Ishikawa (cell line): Measurements from ENCODE around the gene SMU1.

Experiments
- EGR1 ChIP-seq: IDR thresholded peaks from 2 replicates; pipeline ENCODE4 v1.6.1; 2012
- FOXM1 ChIP-seq: IDR thresholded peaks from 2 replicates; pipeline ENCODE4 v1.6.1; 2012; ENCODE audit warnings: low read depth, borderline replicate concordance
- RAD21 ChIP-seq: IDR thresholded peaks from 2 replicates; pipeline ENCODE4 v1.6.1; 2012; ENCODE audit warnings: low read depth
- TAF1 ChIP-seq: IDR thresholded peaks from 2 replicates; pipeline ENCODE4 v1.6.1; 2012; ENCODE audit warnings: low read depth, mild to moderate bottlenecking
- TF ChIP-seq, protein P1 (sequence below): IDR thresholded peaks from 2 replicates; pipeline ENCODE4 v1.6.1; 2012

DNA sequence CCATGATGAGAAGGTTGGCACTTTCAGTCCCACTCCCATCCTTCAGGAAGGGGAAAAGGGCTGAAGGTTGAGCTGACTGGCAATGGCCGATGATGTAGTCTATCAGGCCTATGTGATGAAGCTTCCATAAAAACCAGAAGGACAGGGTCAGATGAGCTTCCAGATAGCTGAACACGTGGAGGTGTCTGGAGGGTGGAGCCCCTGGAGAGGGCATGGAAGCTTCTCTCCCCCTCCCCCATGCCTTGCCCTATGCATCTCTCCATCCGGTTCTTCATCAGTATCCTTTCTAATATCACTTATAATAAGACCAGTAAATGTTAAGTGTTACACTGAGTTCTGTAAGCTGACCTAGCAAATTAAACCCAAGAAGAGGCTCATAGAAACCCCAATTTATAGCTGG lies 32.6 kb upstream of the SMU1 start:
- TF ChIP-seq, protein P1, sequence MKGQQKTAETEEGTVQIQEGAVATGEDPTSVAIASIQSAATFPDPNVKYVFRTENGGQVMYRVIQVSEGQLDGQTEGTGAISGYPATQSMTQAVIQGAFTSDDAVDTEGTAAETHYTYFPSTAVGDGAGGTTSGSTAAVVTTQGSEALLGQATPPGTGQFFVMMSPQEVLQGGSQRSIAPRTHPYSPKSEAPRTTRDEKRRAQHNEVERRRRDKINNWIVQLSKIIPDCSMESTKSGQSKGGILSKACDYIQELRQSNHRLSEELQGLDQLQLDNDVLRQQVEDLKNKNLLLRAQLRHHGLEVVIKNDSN = no peak
- TF ChIP-seq FOXM1 = no peak
- no peak for TF ChIP-seq TAF1
- TF ChIP-seq EGR1 = no peak
- TF ChIP-seq RAD21 = no peak
